Activated effector memory CD4-positive, alpha-beta T cell treated with anti-CD3 and anti-CD28 coated beads, Interleukin-2, amount 50 U/mL, for 16 hours (primary cell): ENCODE results near the gene C22orf31.
"Not testable (repeated sequence)": the region's sequence is repeated elsewhere in the genome, so short reads cannot be mapped to it uniquely, and the experiment has no call there.

Experiments used
- DNase-seq: peaks from one replicate; pipeline ENCODE4 v3.0.0-alpha.2; 2020

C22orf31 gene

DNA sequence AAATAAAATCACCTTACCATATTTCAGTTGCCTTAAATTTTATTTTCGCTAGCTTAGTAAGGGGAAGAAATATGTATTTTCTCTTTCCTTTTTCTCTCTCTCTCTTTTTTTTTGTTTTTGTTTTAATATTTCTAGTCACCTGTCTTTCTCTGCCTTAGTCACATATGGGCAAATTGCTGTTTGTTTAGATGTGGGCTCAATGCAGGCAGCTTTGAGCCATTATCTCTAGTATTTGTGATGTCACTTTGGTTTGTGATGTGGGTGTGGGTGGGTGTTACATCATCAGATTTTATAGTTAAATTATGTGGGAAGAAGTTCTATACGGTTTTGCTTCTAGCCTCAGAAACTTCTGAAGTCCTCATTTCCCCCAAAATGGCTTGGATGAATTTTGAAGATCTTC is at the start of gene C22orf31:
C22orf31 (minus strand) TSS at position 59 of the 400 bp plus-strand sequence; CDS start at position 20, 39 bp downstream.
- DNase-seq, result no peak

DNA sequence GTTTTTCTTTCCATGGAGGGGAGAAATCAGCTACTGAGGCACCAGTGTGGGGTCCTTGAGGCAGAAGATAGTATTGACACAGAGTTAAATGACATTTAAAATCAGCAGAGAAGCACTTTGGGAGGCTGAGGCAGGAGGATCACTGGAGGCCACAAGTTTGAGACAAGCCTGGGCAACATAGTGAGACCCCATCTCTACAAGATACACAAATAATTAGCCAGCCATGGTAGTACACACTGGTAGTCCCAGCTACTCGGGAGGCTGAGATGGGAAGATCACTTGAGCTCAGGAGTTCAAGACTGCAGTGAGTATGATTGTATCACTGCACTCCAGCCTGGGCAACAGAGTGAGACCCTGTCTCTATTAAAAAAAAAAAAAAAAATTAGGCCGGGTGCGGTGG is 49.3 kb upstream of the C22orf31 start:
- no peak for DNase-seq

GRCh38 chr22:29109822-29110221 is 48.2 kb upstream of the C22orf31 start:
- no peak for DNase-seq

DNA sequence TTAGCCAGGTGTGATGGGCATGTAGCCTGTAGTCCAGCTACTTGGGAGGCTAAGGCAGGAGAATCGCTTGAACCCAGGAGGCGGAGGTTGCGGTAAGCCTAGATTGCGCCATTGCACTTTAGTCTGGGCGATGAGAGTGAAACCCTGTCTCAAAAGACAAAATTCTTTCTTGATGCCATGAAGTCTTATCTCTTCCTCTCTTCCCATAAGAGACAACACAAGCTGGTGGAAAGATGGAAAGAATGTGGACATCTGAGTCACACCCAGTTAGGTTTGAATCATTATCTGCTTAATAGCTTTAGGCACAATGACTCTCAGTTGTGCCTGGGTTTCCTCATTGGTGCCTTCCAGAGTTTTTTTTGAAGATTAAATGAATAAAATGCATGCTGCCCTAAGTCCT is 46.5 kb upstream of the C22orf31 start:
- no peak for DNase-seq

GRCh38 chr22:29106839-29107238 is 45.2 kb upstream of the C22orf31 start:
- no peak for DNase-seq

- no peak for DNase-seq
Observed at GRCh38 chr22:29105468-29105867, 43.8 kb upstream of the C22orf31 start.

GRCh38 chr22:29103121-29103520 is 41.5 kb upstream of the C22orf31 start:
- no peak for DNase-seq

DNA sequence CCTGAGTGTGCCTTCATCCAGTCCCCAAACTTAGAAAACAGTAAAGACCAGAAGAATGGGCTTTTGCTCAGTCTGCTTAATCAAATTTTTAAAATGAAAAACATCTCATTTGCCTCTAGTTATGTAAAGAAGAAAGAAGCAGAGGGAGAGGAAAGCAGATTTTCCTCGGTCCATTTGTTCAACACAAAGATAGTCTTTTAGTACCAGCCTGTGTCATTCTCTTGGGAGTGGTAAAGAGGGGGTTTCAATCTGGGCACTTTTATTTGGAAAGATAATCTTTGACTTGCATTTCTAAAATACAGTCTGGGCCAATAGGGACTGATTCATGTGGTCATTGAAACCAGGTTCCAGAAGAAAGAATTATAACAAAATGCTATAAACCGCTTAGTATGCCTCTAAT is 40.7 kb upstream of the C22orf31 start:
- DNase-seq, result no peak

GRCh38 chr22:29098296-29098695 is 36.7 kb upstream of the C22orf31 start:
- no peak for DNase-seq

- no peak for DNase-seq
Observed at GRCh38 chr22:29096736-29097669, 35.4 kb upstream of the C22orf31 start.

DNA sequence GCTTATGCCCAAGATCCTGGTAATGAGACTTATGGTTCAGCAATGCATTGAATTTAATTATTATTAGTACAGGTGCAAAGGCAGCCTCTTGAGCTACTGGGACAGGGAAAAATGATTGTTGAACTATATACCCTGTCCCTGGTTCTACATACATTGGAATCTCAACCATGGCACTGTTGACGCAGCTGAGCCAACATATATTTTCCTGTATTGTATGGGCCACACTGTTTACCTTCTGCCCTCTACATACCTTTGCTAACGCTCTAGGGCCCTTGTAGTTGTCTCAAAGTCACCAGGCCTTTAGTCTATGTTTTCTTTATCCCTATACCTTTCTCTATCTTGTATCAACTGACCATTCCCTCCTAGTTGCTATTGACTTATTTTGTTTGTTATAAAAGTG is 33.8 kb upstream of the C22orf31 start:
- no peak for DNase-seq

DNA sequence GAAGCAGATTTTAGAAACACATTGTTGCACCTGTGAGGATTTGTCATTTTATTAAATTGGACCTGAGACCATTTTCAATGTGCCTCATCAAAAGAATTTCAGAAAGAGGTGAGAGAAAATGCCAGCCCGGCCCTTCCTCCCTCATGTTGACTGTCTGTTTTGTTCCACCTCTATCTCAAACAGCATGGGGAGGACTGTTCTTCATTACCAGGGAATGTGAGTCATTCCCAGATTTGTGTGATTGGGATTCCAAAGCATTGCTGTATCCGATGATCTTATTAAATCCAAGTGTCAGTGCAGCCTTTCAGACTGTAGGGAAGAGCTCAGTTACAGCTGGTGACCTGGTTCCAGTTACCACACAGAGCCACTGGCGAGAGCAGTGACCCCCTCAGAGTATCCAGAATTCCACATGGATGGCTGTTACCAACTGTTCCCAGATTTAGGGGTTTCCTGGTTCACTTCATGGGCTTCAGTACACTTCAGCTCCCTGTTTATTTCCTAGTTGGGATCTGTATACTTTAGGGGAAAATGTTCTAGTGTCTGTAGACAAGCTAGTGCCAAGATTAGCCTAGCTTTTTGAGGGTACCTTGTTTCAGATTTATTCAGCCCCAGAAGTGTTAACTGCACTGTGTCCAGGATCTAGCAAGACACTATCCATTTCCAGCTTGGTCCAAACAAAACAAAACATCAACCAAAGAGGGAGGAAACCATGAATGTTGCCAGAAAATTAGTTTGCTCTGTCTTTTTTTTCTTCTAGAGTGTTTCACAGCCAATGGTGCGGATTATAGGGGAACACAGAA is 32.1 kb upstream of the C22orf31 start:
- DNase-seq, result no peak

- DNase-seq, result no peak
Observed at GRCh38 chr22:29093030-29093429, 31.4 kb upstream of the C22orf31 start.

DNA sequence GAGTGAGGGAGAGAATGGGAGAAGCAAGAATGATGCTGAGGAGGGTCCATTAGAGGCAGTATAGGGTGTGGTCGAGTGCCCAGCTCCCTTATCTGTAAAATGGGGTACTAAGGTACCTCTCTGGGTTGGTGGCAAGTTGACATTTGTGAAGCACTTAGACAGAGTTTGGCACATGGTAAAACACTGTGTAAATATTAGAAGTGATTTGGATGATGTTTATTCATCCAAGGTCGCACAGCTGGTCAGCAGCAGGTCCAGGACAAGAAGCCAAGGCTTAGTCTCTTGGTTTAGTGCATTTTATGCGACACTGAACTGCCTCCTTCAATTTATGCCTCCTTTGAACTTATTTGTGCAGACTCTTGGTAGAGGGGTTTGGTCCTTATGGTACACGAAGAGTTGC is 30.6 kb upstream of the C22orf31 start:
- no peak for DNase-seq

DNA sequence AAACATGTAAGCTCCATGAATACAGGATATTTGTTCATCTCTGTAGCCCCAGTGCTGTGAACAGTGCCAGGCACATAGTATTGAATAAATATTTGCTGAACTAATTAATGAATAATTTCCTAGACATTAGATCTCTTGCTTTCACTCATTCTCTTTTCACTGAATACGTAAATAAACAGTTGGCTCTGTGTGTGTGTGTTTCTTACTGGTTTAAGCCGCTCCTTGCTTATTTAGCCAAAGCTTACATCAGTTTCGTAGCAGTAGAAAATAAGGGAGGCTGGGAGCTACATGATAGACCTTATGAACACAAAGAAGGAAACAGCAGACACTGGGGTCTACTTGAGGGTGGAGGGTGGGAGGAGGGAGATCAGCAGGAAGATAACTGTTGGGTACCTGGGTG is 28.4 kb upstream of the C22orf31 start:
- DNase-seq, result no peak

DNA sequence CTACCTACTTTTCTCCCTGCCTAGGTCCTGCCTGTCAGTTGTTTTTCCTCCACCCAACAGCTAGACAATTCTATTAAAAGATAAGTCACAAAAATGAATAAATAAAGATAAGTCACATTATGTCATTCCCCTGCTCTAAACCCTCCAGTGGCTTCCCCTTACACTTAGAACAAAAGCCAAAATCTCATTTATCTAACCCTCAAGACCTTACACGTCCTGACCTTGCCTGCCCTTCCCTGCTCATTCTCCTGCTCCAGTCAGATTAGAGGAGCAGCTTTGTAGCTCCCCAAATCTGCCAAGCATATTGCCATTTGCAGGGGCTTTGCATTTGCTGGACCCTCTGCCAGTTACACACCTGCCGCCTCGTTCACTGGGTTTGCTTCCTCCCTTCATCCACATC is 27.9 kb upstream of the C22orf31 start:
- DNase-seq, result no peak

DNA sequence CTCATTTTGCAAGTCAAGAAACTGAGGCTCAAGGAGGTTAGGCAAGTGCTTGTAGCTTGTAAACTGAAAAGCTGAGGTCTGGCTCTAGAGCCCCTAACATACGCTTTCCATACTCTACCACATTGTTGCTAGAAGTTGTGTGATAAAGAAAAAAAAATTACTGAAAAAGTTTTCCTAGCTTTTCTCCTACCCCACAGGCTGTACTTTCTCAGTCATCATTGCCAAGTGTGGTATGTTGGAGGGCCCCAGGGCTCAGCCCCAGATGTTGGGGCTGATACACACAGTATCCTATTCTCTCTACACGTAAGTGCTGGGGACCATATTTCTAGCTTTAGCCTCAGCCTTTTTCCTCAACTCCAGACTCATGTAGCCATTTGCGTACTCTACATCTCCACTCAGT is 27.2 kb upstream of the C22orf31 start:
- DNase-seq, result no peak

- DNase-seq, result no peak
Observed at GRCh38 chr22:29087012-29087411, 25.4 kb upstream of the C22orf31 start.

DNA sequence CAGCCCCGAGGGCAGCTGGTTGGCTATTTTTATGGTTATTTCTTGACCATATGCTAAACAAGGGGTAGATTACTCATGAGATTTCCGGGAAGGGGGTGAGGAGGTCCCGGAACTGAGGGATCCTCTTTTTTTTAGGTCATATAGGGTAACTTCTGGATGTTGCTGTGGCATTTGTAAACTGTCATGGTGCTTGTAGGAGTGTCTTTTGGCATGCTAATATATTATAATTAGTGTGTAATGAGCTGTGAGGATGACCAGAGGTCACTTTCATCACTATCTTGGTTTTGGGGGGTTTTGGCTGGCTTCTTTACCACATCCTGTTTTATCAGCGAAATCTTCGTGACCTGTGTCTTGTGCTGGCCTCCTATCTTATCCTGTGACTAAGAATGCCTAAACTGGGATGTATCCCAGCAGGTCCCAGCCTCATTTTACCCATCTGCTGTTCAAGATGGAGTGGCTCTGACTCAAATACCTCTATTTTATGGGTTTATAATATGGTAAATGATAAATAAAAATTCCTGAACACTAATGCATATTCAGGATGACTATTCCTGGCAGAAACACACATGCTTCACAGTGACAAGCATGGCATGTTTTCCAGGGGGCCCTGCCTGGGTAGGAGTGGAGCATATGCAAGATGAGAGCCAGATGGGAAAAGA is 22.4 kb upstream of the C22orf31 start:
- DNase-seq, result no peak

GRCh38 chr22:29083576-29083932 is 21.9 kb upstream of the C22orf31 start:
- DNase-seq, result not testable (repeated sequence)

GRCh38 chr22:29082826-29083545 is 21.4 kb upstream of the C22orf31 start:
- DNase-seq, result no peak

DNA sequence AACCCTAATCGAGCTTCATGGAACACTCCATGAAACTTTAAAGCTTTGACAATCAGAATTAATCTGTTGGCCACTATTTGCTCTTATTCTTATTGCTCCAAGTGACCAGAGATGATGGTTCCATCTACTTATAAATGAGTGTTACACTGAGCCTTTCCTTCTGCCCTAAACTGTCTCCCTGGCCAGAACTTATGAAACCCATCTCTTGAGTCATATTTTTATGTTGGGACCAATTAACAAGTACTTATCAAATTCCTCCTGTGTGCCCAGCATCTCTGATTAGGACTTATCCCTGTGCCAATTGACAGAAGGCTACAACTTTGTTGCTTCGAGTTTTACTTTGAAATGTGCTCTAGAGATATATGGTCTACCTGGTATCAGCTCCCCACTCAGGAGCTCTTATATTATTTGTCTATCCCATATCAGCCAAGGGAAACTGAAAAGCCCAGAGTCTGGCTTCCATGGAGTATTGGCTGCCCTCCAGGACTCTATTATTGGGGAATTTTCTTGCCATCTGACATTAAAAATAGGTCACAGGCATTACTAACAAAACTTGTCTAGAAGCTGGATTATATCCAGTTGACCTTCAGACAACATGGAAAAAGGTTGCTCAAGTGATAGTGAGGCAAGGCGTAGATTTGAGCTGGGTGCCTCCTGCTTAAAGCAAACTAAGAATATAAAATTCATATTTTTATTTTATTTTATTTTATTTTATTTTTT is 20.0 kb upstream of the C22orf31 start:
- no peak for DNase-seq
